ENCODE results near the gene MBD6. TPM values are rescaled to one million over a fixed set of nuclear protein-coding genes. Genes with fewer than 3 reads are reported as not detected.

Gene MBD6
- total RNA-seq, 2 experiments from 2014 or later: 80.9 to 85.4 TPM

GRCh38 chr12:57545809-57546437, 23.3 kb downstream of the MBD6 start:
- CTCF ChIA-PET: interaction anchor here (0.6 to 3.1 kb wide), 8 partner anchors 9 to 195 kb away, joined by 3 to 13 read pairs (median 6); partner anchors contain the start of genes DDIT3 and OS9
- ATAC-seq (no peak), DNase-seq (no peak)
- peak overlapping the region; percentile 100 for H3K4me3 Mint-ChIP-seq
- peaks cover 53% of the 10 kb centered on the region for H3K4me1 Mint-ChIP-seq
- peak overlapping the region; percentile 96 for H3K27ac Mint-ChIP-seq
- H3K27me3 Mint-ChIP-seq: peaks cover 11% of the 10 kb centered on the region
- H3K36me3 Mint-ChIP-seq: peaks cover 7% of the 10 kb centered on the region
- no peaks in the 10 kb centered on the region for H3K9me3 Mint-ChIP-seq (ENCODE audit: low read depth)

GRCh38 chr12:57546438-57547287, 24.0 kb downstream of the MBD6 start, which contains the start of gene DCTN2:
TSS of gene DCTN2 (minus strand) at chr12:57547192. CDS start at chr12:57547063, 129 bp downstream.
- H3K27me3 Mint-ChIP-seq: peaks cover 11% of the 10 kb centered on the region
- DNase-seq (peak; percentile 99), ATAC-seq (peak; percentile 96)
- H3K27ac Mint-ChIP-seq: peak within 1 kb of the TSS; percentile 96
- H3K4me3 Mint-ChIP-seq: peak within 1 kb of the TSS; percentile 100
- peaks cover 56% of the 10 kb centered on the region for H3K4me1 Mint-ChIP-seq
- peaks cover 7% of the 10 kb centered on the region for H3K36me3 Mint-ChIP-seq
- CTCF ChIA-PET: interaction anchor here (0.6 to 3.1 kb wide), 16 partner anchors 8 to 195 kb away, joined by 3 to 13 read pairs (median 4); partner anchors contain the start of genes DDIT3 and OS9
- no peaks in the 10 kb centered on the region for H3K9me3 Mint-ChIP-seq (ENCODE audit: low read depth)

- DNase-seq: no peak
- no peak for ATAC-seq
- peak overlapping the region; percentile 96 for H3K27ac Mint-ChIP-seq
- H3K4me3 Mint-ChIP-seq: peak overlapping the region; percentile 100
- no peaks in the 10 kb centered on the region for H3K9me3 Mint-ChIP-seq (ENCODE audit: low read depth)
- H3K27me3 Mint-ChIP-seq: peaks cover 11% of the 10 kb centered on the region
- H3K4me1 Mint-ChIP-seq: peaks cover 59% of the 10 kb centered on the region
- CTCF ChIA-PET: interaction anchor here (0.6 to 3.1 kb wide), 14 partner anchors 9 to 194 kb away, joined by 3 to 13 read pairs (median 4); partner anchors contain the start of genes DDIT3 and OS9
- peaks cover 7% of the 10 kb centered on the region for H3K36me3 Mint-ChIP-seq
Observed at GRCh38 chr12:57547288-57548012, 24.8 kb downstream of the MBD6 start.

GRCh38 chr12:57548013-57548315, 25.3 kb downstream of the MBD6 start:
- Mint-ChIP-seq H3K27me3 (peaks cover 11% of the 10 kb centered on the region), H3K4me1 (peaks cover 63% of the 10 kb centered on the region), H3K36me3 (peaks cover 7% of the 10 kb centered on the region), H3K4me3 (no peak overlapping the region), H3K27ac (no peak overlapping the region), H3K9me3 (ENCODE audit: low read depth) (no peaks in the 10 kb centered on the region)
- CTCF ChIA-PET: no interaction called here
- ATAC-seq: no peak
- DNase-seq: no peak

- Mint-ChIP-seq H3K27me3 (peaks cover 11% of the 10 kb centered on the region), H3K9me3 (ENCODE audit: low read depth) (no peaks in the 10 kb centered on the region), H3K27ac (no peak overlapping the region), H3K4me1 (peaks cover 64% of the 10 kb centered on the region), H3K4me3 (no peak overlapping the region), H3K36me3 (peaks cover 6% of the 10 kb centered on the region)
- no peak for ATAC-seq
- CTCF ChIA-PET: interaction anchor here (1.2 kb wide), 1 partner anchor 90 kb away, joined by 4 read pairs; no protein-coding TSS in a partner anchor
- no peak for DNase-seq
Observed at GRCh38 chr12:57548488-57548887, 25.9 kb downstream of the MBD6 start.

- Mint-ChIP-seq H3K27ac (no peak overlapping the region), H3K36me3 (peaks cover 6% of the 10 kb centered on the region), H3K27me3 (peaks cover 11% of the 10 kb centered on the region), H3K4me1 (peaks cover 58% of the 10 kb centered on the region), H3K4me3 (peak overlapping the region; percentile 72), H3K9me3 (ENCODE audit: low read depth) (no peaks in the 10 kb centered on the region)
- CTCF ChIA-PET: interaction anchor here (1.2 kb wide), 1 partner anchor 91 kb away, joined by 4 read pairs; no protein-coding TSS in a partner anchor
- ATAC-seq (no peak), DNase-seq (no peak)
Observed at GRCh38 chr12:57549203-57549908, 26.7 kb downstream of the MBD6 start.

- H3K27ac Mint-ChIP-seq: no peak within 1 kb of the TSS
- CTCF ChIA-PET: no interaction called here
- peak within 1 kb of the TSS; percentile 72 for H3K4me3 Mint-ChIP-seq
- H3K4me1 Mint-ChIP-seq: peaks cover 53% of the 10 kb centered on the region
- H3K27me3 Mint-ChIP-seq: peaks cover 11% of the 10 kb centered on the region
- DNase-seq (peak; percentile 74), ATAC-seq (peak; percentile 67)
- H3K36me3 Mint-ChIP-seq: peaks cover 5% of the 10 kb centered on the region
- no peaks in the 10 kb centered on the region for H3K9me3 Mint-ChIP-seq (ENCODE audit: low read depth)
Observed at GRCh38 chr12:57549909-57550640, 27.5 kb downstream of the MBD6 start, which contains the start of gene KIF5A. TSS of gene KIF5A (plus strand) at chr12:57550044. CDS start at chr12:57550272, 228 bp downstream.

GRCh38 chr12:57550641-57551549, 28.3 kb downstream of the MBD6 start:
- Mint-ChIP-seq H3K4me1 (peaks cover 46% of the 10 kb centered on the region), H3K27me3 (peaks cover 11% of the 10 kb centered on the region), H3K9me3 (ENCODE audit: low read depth) (no peaks in the 10 kb centered on the region), H3K27ac (no peak overlapping the region), H3K36me3 (peaks cover 2% of the 10 kb centered on the region), H3K4me3 (peak overlapping the region; percentile 72)
- DNase-seq: no peak
- ATAC-seq: no peak
- CTCF ChIA-PET: interaction anchor here (1.1 kb wide), 1 partner anchor 80 kb away, joined by 3 read pairs; no protein-coding TSS in a partner anchor

- no peaks in the 10 kb centered on the region for H3K36me3 Mint-ChIP-seq
- peaks cover 39% of the 10 kb centered on the region for H3K4me1 Mint-ChIP-seq
- no peaks in the 10 kb centered on the region for H3K9me3 Mint-ChIP-seq (ENCODE audit: low read depth)
- CTCF ChIA-PET: interaction anchor here (1.0 to 1.4 kb wide), 4 partner anchors 11 to 93 kb away, joined by 3 to 6 read pairs (median 3); no protein-coding TSS in a partner anchor
- H3K27ac Mint-ChIP-seq: no peak overlapping the region
- H3K27me3 Mint-ChIP-seq: peaks cover 11% of the 10 kb centered on the region
- no peak for DNase-seq
- H3K4me3 Mint-ChIP-seq: no peak overlapping the region
- no peak for ATAC-seq
Observed at GRCh38 chr12:57551637-57552305, 29.1 kb downstream of the MBD6 start.

GRCh38 chr12:57552306-57552651, 29.7 kb downstream of the MBD6 start:
- Mint-ChIP-seq H3K4me3 (no peak overlapping the region), H3K27ac (no peak overlapping the region), H3K4me1 (peaks cover 36% of the 10 kb centered on the region), H3K36me3 (no peaks in the 10 kb centered on the region), H3K9me3 (ENCODE audit: low read depth) (no peaks in the 10 kb centered on the region), H3K27me3 (peaks cover 11% of the 10 kb centered on the region)
- DNase-seq (no peak), ATAC-seq (no peak)
- CTCF ChIA-PET: interaction anchor here (1.0 to 1.4 kb wide), 3 partner anchors 10 to 94 kb away, joined by 3 to 6 read pairs (median 3); no protein-coding TSS in a partner anchor

- Mint-ChIP-seq H3K36me3 (no peaks in the 10 kb centered on the region), H3K4me3 (no peak overlapping the region), H3K4me1 (peaks cover 31% of the 10 kb centered on the region), H3K27ac (no peak overlapping the region), H3K27me3 (peaks cover 11% of the 10 kb centered on the region), H3K9me3 (ENCODE audit: low read depth) (no peaks in the 10 kb centered on the region)
- CTCF ChIA-PET: interaction anchor here (1.0 to 1.4 kb wide), 2 partner anchors 10 to 31 kb away, joined by 3 to 6 read pairs; no protein-coding TSS in a partner anchor
- DNase-seq (no peak), ATAC-seq (no peak)
Observed at GRCh38 chr12:57552835-57553313, 30.2 kb downstream of the MBD6 start.
